OCI-LY7 (cell line): ENCODE results near the gene BCL7C. TPM values are rescaled to one million over a fixed set of nuclear protein-coding genes. Genes with fewer than 3 reads are reported as not detected.

Experiments
- BruUV-seq: library from RNA; stranded (reverse); fragments of 400-500 nt; replicated peaks from 2 replicates; lab custom pipeline; 2021; lab: Mats Ljungman, UMichigan
- CTCF ChIA-PET: fragments of 300-600 bp; sonication (Branson Sonifier 250); formaldehyde crosslinking; loops from one replicate; lab custom pipeline; 2022; ENCODE audit warnings: antibody characterized with exemption; ENCODE audit not compliant: unreplicated experiment; lab: Charles Lee
- POLR2A ChIA-PET: fragments of 300-600 bp; sonication (Branson Sonifier 250); formaldehyde crosslinking; loops from one replicate; lab custom pipeline; 2022; ENCODE audit warnings: antibody characterized with exemption; lab: Charles Lee
- DNase-seq: peaks from one replicate; pipeline ENCODE4 v3.0.0-alpha.2; 2015; ENCODE audit warnings: low spot score
- H2AFZ ChIP-seq: fragments of 200-600 bp; sonication (generic), shearing (Covaris generic); 2 replicates; pipeline ENCODE4 v1.6.1; 2014; ENCODE audit warnings: mild to moderate bottlenecking, antibody characterized with exemption, low read length, moderate library complexity
- H3K27ac ChIP-seq: fragments of 200-600 bp; sonication (generic); 2 replicates; pipeline ENCODE4 v1.5.1; 2014; ENCODE audit warnings: mixed run types, low read depth, mild to moderate bottlenecking, moderate library complexity, low read length, inconsistent platforms; ENCODE audit not compliant: poor library complexity, severe bottlenecking
- H3K36me3 ChIP-seq: fragments of 200-600 bp; sonication (generic); 2 replicates; pipeline ENCODE4 v1.6.1; 2014; ENCODE audit warnings: mild to moderate bottlenecking, antibody characterized with exemption, low read length, moderate library complexity, mixed read lengths; ENCODE audit not compliant: insufficient read depth
- H3K4me1 ChIP-seq: fragments of 200-600 bp; sonication (generic); 2 replicates; pipeline ENCODE4 v1.5.1; 2014; ENCODE audit warnings: mild to moderate bottlenecking, low read length; ENCODE audit not compliant: insufficient read depth, poor library complexity, severe bottlenecking
- H3K4me2 ChIP-seq: fragments of 200-600 bp; sonication (generic); 2 replicates; pipeline ENCODE4 v1.6.1; 2014; ENCODE audit warnings: mild to moderate bottlenecking, low read length
- H3K4me3 ChIP-seq: fragments of 200-600 bp; sonication (generic); 2 replicates; pipeline ENCODE4 v1.5.1; 2014; ENCODE audit warnings: mild to moderate bottlenecking, low read depth, low read length; ENCODE audit not compliant: poor library complexity, severe bottlenecking
- H3K79me2 ChIP-seq: fragments of 200-600 bp; sonication (generic); 2 replicates; pipeline ENCODE4 v1.6.1; 2016; ENCODE audit warnings: low read depth, mild to moderate bottlenecking, low read length, moderate library complexity, mixed read lengths; ENCODE audit not compliant: insufficient read depth
- H3K9me2 ChIP-seq: fragments of 200-600 bp; sonication (generic); 2 replicates; pipeline ENCODE4 v1.6.1; 2016; ENCODE audit warnings: mild to moderate bottlenecking, low read length, mixed read lengths; ENCODE audit not compliant: insufficient read depth
- H3K9me3 ChIP-seq: fragments of 200-600 bp; sonication (generic); 2 replicates; pipeline ENCODE4 v1.6.1; 2014; ENCODE audit warnings: mild to moderate bottlenecking, mixed run types, low read length, mixed read lengths
- H4K20me1 ChIP-seq: fragments of 200-600 bp; sonication (generic); 2 replicates; pipeline ENCODE4 v1.6.1; 2014; ENCODE audit warnings: mild to moderate bottlenecking, antibody characterized with exemption, low read length, moderate library complexity, mixed read lengths; ENCODE audit not compliant: insufficient read depth
- EZH2phosphoT487 ChIP-seq: fragments of 200-600 bp; sonication (generic); IDR thresholded peaks from 2 replicates; pipeline ENCODE4 v1.6.1; 2018; ENCODE audit warnings: low read depth, borderline replicate concordance, mild to moderate bottlenecking, mixed run types, antibody characterized with exemption, low read length, moderate library complexity, mixed read lengths
- intact Hi-C: fragments of 100-400 bp; cut with micrococcal nuclease; formaldehyde crosslinking; loops from one replicate; pipeline ENCODE4 v1.10.0; 2022; ENCODE audit not compliant: unreplicated experiment
- total RNA-seq, 2 experiments: library from RNA; depleted of rRNA in 1 of 2; stranded (reverse); fragments of >200 nt in 1 of 2; shearing (Covaris generic) in 1 of 2; gene quantifications; 2 replicates each; pipeline ENCODE4 v1.2.3, GENCODE V29; 2014 to 2022
- TF ChIP-seq, protein P1 (sequence below): fragments of 200-600 bp; sonication (generic); conservative IDR thresholded peaks from 2 replicates; pipeline ENCODE4 v1.5.1; 2014; ENCODE audit warnings: mild to moderate bottlenecking, antibody characterized with exemption, low read length, moderate library complexity, mixed read lengths

Gene BCL7C
- total RNA-seq, 2 experiments from 2014 or later: 11.0 to 17.8 TPM

DNA sequence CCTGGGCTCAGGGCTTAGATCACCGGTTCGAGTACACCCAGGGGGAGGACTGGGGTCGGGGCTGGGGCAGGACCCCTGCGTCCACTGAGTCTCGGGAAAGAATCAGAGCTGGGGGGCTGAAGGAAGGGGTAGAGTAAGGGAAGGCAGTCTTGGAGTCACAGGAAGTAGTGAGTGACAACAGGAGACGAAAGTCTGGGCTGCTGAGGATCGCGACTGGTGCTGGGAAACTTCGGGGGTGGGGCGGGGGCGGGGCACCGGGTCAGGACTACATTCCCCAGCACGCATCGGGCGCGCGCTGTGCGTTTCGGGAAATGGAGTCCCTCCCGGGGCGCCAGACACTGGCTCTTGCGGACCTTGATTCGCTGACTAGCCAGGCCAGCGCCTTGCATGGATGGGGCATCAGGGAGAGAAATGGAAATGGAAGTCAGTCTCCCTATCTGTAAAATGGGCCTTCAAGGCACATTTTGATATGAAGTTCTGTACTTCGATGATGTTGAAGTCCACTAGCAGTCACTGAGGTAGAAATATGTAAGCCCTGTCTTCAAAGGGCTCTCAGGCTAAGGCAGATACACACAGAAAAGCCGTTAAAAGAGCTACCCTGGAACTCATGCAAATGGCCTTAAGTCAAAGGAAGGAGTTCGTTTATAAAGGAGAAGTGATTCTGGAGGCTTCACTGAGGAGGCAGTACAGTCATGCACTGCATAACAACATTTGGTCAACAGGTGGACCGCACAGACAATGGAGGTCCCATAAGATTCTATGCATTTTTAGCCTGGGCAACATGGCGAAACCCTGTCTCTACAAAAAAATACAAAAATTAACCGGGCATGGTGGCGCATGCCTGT, 3.2 kb upstream of the BCL7C start:
- Histone ChIP-seq H3K9me2 (no peaks in the 10 kb centered on the region), H4K20me1 (no peaks in the 10 kb centered on the region), H3K4me2 (peak overlapping the region; percentile 76), H3K4me1 (peaks cover 55% of the 10 kb centered on the region), H2AFZ (peak overlapping the region; percentile 100), H3K36me3 (no peaks in the 10 kb centered on the region), H3K79me2 (no peaks in the 10 kb centered on the region), H3K27ac (peak overlapping the region; percentile 69), H3K4me3 (peak overlapping the region; percentile 57), H3K9me3 (no peaks in the 10 kb centered on the region)
- BruUV-seq: no TSS peak
- CTCF ChIA-PET: interaction anchor here (0.6 kb wide), 2 partner anchors 71 to 82 kb away, joined by 3 to 4 read pairs; no protein-coding TSS in a partner anchor
- TF ChIP-seq, protein P1, sequence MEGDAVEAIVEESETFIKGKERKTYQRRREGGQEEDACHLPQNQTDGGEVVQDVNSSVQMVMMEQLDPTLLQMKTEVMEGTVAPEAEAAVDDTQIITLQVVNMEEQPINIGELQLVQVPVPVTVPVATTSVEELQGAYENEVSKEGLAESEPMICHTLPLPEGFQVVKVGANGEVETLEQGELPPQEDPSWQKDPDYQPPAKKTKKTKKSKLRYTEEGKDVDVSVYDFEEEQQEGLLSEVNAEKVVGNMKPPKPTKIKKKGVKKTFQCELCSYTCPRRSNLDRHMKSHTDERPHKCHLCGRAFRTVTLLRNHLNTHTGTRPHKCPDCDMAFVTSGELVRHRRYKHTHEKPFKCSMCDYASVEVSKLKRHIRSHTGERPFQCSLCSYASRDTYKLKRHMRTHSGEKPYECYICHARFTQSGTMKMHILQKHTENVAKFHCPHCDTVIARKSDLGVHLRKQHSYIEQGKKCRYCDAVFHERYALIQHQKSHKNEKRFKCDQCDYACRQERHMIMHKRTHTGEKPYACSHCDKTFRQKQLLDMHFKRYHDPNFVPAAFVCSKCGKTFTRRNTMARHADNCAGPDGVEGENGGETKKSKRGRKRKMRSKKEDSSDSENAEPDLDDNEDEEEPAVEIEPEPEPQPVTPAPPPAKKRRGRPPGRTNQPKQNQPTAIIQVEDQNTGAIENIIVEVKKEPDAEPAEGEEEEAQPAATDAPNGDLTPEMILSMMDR: no peak
- no peak for TF ChIP-seq EZH2phosphoT487
- peak; percentile 83 for DNase-seq
- intact Hi-C loops: no loop called here
- POLR2A ChIA-PET: interaction anchor here (0.7 kb wide), 2 partner anchors 52 to 92 kb away, joined by 3 to 9 read pairs; no protein-coding TSS in a partner anchor

DNA sequence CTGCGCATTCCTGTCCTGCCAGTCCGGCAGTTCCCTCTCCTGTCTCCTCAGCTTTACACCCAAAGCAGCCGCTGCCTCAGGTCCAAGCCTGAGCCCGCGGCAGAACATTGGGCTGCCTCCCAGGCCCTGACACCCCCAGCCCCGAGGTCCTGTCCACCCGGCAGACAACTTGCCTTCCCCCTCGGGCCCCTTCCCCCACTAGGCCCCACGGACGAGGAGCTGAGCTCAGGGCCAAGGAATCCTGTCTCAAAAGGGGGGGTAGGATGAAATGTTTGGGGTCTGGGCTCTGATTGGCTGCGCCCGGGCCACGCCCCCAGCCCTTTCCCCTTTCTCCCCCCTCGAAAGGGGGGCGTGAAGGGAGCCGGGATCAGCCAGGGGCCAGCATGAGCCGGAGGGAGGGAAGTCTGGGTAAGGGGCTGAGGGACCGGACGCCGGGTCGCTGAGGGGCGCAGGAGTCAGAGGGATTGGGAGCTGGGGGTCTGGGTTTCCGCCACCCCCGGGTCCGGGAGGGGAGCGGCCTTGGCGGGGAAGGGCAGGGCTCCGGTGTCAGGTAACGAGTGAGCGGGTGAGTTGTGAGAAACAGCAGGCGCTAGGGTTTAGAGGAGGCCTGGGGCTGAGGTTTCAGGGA, 2.5 kb upstream of the BCL7C start, which contains the start of gene CTF1:
TSS of gene CTF1 (plus strand) at position 354 of the 628 bp plus-strand sequence. CDS start at position 384, 30 bp downstream.
- Histone ChIP-seq H4K20me1 (no peaks in the 10 kb centered on the region), H3K9me2 (no peaks in the 10 kb centered on the region), H3K79me2 (no peaks in the 10 kb centered on the region), H3K9me3 (no peaks in the 10 kb centered on the region), H3K36me3 (peaks cover 2% of the 10 kb centered on the region; the same call in 1 of the 2 replicates), H3K4me1 (peaks cover 49% of the 10 kb centered on the region), H2AFZ (peak within 1 kb of the TSS; percentile 100), H3K27ac (peak within 1 kb of the TSS; percentile 69), H3K4me3 (peak within 1 kb of the TSS; percentile 57), H3K4me2 (peak within 1 kb of the TSS; percentile 76)
- intact Hi-C loops: no loop called here
- no peak for DNase-seq
- ChIA-PET POLR2A (interaction anchor here (0.7 kb wide), 1 partner anchor 51 kb away, joined by 9 read pairs; no protein-coding TSS in a partner anchor), CTCF (interaction anchor here (0.6 kb wide), 2 partner anchors 70 to 81 kb away, joined by 3 to 4 read pairs; no protein-coding TSS in a partner anchor)
- TF ChIP-seq, protein P1: no peak
- no peak for TF ChIP-seq EZH2phosphoT487
- no TSS peak for BruUV-seq
